ENCODE results near the gene NUP205.
"Not testable (repeated sequence)": the region's sequence is repeated elsewhere in the genome, so short reads cannot be mapped to it uniquely, and the experiment has no call there.

Gene NUP205

DNA sequence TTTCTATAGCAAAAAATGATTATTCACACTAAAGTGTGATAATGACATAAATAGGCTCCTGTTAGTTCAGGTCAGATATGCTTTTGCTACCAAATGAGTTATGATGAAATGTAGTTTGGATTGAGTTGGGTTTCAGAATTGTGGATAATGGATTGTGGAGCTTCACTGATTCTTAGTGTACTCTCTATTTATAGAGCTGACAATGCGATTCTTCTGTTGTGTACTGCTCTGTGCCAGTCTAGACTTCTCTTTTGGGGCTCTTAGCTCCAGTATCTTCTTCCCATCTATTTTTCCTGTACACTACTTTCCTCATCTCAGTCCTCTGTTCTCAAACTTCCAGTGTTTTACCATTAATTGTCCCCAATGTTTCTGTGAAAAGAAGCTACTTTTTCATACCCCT lies 112.1 kb downstream of the NUP205 start:
- no peak for DNase-seq (ENCODE audit: low spot score)

DNA sequence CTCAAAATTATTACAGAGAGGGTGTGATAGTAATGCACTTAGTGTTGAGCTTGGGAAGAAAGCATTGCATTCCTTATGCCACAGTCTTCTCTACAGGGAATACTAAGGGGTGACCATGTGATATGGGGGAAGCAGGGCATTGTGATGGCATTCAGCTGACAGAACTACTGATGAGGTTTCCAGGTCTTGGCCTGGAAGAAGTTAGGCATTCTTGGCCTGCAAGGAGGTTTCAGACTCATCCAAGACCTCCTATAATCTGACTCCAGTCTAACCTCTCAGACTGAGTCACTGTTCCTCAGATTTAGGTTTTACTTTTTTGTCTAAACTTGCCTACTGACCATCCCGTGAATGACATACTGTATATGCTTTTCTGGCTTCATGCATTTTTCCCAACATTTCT lies 112.5 kb downstream of the NUP205 start:
- DNase-seq (ENCODE audit: low spot score), result no peak

DNA sequence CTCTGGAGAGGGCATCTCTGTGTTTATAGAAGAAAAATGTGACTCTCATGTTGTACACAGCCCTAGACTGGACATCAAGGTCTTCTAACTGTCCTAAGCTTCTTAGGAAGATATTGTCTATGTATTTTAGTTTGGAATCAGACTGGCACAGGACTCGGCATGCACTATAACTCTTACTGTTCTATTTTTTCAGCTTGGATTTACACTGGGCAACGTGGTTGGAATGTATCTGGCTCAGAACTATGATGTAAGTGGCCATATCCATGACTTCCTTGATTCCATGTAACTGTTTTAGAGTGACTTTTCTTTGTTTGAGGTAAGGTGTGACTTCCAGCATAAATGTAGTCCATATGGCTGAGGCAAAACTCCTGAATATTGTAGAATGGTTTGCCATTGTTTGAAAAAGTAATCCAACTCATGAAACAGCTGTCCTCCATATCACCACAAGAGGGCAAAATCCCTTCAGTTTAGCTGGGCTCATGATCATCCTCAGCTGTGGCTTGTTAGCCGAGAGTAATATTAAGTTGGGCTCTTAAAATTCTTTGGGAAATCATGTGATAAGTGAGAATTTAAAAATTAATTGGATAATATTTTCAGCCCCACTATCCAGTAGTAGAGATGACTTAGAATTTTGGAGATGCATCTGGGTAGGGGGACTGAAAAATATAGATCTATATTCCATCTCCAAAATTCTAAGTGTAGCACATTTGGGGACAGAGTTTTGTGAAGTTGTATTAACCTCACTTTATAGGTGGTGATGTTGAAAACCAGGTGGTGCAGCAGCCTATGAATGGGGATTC lies 115.0 kb downstream of the NUP205 start:
- peak; percentile 69 for DNase-seq (ENCODE audit: low spot score)

DNA sequence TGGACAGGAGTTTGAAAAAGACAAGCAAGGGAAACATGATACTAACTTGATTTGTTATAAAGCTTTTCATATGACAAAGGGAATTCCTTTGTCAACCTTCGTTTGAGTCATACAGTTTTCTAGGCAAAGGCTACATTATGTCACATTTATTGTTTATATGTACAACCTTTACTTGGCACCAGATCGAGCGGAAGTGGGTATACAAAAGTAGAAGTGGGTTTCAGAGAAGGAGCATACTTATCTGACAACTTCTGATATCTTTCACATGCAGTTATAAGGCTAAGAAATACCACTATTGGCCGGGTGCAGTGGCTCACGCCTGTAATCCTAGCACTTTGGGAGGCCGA lies 115.6 kb downstream of the NUP205 start:
- DNase-seq (ENCODE audit: low spot score), result no peak

DNA sequence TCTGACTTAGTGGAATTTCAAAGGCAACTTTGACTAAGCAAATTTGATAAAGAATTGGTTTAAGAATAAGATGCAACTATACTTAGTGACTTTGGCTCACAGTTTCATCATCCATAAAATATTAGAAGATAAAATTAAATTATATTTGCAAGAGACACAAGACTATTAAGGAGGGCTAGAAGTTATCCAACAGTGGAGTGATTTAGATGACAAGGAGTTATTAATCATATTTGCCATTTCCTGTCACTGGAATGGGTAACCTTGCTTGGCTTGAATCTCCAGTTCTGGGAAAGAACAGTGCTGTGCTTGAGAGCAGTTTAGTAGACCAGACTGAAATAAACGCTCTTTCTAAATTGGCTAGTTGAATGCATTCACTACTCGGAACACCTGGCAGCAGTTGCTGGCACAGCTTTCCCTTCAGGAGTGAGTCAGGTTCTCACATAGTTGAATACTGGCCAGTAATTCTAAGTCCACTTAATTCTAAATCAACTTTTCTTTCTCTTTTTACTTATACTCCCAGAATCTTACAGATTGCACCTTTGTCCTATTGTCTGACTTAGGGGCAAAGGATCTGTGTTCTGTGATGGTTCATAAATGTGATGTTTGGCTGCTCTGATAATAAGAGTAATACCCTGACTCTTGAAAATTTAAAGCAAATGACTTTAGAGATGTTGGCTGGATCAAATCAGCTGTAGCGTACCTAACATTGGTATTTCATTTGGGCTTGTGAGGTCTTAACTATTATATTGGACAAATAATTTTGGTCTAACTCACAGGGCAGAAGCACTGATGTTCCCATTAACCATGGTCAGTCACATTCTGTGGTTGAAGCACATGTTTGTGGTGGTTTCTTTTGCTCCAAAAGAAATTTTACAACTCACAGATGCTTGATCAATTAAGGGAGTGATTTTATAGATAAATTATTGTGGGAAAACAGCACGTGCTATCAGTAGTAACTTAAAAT lies 121.2 kb downstream of the NUP205 start:
- DNase-seq (ENCODE audit: low spot score), result no peak

DNA sequence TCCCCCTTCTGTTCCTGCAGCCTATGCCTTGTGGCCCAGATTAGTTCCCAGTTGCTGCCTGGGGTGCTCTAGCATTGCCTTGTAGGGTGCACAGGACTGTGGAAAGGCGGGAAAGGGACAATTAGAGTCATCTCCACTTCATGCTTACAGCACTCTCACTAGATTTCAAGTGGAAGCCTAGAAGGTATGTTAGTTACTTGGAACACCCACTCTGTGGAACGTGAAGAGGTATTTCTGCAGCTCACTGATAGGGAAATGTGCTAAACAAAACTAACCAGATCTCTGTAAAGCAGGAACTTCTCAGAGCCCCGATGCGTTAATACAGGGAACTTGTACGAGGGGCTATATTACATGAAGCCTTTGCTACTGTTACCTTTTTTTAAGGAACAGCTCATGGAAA lies 124.0 kb downstream of the NUP205 start:
- no peak for DNase-seq (ENCODE audit: low spot score)

DNA sequence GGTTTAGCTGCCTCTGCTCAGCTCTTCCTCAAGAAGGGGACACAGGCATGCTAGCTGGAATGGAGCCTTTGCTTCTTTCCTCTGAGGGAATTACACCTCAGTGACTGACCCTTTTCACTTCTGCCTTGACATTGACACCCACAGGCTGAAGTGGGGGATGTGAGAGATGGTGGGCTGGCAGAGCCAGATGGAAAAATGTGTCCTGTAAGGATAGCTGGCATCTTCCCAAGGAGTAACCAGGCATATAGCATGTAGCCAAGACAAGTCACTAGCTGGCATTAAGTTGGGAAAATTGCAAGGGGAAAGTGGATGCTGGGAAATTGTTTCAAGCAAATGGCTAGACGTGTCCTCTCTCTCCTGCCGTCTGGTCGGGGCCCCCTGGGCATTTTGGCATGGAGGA lies 124.5 kb downstream of the NUP205 start:
- DNase-seq (ENCODE audit: low spot score), result no peak

DNA sequence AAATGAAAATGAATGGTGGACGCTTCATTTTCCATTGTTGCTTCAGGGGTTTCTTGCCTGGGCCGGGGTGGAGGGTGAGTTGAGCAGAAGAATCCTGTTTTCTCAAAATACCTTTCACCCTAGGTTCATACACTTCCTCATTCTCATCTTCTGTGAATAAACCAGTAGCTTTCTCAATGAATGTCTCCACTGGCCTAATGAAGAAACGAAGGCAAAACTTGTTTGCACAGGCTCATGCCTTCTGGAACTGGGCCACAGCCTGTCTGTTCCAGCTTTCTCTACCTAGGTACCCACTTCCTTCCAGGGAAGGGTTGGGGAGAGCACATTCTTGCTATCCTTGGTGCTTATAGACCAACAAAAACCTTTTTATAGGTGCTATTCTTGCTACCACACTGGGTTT lies 125.9 kb downstream of the NUP205 start:
- DNase-seq (ENCODE audit: low spot score), result no peak

DNA sequence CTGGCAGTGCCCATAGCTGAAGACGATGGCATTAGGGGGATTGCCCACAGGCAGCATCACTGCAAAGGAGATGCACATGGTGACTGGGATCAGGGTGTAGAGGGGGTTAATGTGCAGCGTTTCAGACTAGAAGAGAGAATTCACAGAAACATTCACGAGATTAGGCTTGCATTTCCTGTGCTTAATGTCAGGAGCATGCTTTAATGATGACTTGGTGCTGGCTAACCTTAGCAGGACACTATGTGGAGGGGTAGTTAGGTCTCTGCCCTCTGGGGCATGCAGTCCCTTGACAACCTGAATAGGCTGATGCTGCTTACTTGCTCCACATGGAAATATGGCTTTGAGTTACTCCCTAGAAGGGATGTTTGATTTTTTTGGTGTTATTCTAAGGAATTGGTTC lies 126.4 kb downstream of the NUP205 start:
- no peak for DNase-seq (ENCODE audit: low spot score)

DNA sequence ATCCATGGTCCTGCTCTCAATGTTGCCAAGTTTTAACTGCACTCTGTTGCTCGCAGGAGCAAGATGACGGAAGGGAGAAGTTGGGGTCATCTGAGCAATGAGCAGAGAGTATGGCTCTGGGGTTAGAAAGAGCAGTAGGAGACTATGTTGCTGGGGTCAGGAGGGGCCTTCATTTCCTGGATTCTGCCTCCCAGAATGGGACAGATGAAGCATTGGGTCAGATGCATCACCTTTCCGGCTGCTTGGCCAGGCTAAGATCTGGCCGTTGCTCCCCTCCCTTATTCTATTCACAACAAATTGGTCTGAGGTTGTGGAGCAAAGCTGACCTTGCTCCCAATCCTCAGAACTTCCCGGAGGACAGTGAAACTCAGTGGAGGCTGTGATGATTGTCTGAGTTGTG lies 127.0 kb downstream of the NUP205 start:
- no peak for DNase-seq (ENCODE audit: low spot score)

DNA sequence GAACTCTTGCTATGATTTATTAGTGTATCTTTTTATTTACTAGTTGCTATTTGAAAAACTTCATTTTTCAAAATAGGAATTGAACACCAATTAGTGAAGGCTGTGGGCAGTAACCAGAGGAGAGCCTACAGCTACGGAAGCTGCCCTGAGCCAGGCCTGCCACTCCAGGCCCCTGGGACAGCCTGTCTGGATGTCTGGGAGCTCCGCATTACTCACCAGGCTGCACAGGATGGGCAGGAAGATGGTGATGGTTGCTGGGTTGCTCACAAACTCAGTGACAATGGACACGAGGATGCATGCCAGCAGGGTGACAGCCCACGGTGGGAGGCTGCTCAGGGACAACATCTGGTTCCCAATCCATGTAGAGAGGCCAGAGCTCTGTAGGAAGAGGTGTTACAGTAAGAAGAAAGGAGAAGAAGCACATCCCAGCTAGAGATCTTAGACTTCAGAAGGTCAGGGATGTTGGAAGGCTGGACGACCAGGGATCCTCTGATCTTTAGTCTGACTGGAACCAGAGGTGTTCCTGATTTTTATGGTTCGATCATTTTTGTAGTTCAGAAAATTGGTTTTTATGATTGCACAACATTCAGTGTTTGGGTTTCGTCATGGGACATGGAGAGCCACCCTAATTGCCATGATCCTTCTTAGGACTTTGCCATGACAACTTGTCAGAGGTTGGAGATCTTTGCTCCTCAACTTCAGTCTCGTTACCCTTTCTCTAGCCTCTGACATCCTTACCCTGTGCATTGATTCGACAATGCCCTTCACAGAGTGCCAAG lies 127.8 kb downstream of the NUP205 start:
- no peak for DNase-seq (ENCODE audit: low spot score)

DNA sequence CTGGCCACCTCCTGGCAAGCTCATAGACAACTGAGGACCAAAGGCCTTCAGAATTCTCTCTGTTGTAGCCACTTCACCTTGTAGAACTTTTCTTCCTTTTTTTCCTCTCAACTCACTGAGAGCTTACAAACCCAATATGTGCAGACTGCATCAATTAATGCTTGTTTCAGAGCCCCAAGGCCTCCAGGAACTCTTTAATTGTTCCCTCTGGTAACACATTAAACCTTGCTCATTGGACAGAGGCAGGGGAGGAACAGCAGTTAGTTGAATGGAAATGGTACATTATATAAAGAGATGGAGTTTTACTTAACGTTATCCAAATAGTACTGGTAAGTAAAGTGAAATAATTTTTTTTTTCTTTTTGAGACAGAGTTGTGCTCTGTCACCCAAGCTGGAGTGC lies 129.7 kb downstream of the NUP205 start:
- DNase-seq (ENCODE audit: low spot score), result no peak

DNA sequence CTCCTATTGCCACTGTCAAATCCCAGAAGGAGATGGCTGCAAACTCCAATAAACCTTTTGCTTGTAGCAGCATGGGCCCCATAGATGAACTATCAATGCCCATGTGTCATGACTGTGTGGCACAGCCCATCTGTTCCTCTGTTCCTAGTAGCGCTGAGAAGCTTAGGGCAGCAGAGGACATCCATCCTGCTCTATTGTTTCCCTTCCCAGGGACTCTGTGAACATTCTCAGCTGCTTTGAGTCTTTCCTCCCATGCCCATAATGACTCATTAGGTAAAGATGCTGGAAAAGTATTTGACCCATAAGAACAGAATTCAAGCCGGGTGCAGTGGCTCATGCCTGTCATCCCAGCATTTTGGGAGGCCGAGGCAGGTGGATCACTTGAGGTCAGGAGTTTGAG lies 132.8 kb downstream of the NUP205 start:
- no peak for DNase-seq (ENCODE audit: low spot score)

DNA sequence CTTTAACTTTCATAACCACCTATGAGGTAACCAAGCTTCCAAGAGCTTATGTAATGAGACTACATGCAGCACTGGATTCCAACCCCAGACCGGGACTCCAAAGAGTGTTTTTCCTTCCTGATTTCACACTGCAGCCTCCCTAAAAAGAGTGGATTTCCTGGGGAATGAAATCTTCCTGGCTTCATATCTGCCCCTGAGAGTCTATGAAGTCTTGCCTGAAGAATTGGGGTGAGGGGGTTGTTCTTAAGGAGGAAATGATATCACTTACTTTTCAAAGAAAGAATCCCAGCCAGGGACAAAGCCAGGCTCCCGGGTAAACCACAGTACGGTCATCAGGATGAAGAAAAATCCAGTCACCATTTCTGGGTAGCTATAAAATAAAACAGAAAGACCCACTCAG lies 134.3 kb downstream of the NUP205 start:
- DNase-seq (ENCODE audit: low spot score), result no peak

DNA sequence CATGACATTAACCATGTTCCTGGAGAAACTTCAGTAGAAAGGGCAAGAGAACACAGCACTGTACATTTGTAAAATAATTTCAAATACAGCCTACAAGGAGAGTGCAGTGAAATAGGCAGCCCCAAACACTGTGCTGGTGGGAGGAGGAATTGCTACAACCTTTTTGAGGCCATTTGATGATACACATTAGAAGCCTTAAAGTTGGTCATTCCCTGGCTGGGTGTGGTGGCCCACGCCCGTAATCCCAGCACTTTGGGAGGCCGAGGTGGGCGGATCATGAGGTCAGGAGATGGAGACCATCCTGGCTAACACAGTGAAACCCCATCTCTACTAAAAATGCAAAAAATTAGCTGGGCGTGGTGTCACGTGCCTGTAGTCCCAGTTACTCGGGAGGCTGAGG lies 134.9 kb downstream of the NUP205 start:
- DNase-seq (ENCODE audit: low spot score), result not testable (repeated sequence)

DNA sequence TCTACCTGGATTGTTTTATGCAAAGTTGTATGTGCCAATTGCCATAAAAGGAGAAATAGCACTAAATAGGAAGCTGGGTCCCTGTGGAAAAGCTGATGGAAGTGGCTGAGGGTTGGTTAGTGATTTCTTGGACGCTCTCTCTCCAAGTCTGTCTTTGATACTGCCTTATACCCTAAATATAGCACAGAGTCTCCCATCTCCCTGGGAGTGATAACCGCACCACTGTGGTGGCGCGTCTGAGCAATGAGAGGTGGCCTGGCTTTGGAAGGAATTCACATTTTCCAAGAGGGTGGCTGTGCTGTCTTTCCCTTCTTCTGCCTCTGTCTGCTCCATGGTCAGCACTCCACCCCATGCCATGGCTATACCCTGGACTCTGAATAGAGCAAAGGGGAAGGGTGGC lies 135.8 kb downstream of the NUP205 start:
- no peak for DNase-seq (ENCODE audit: low spot score)

DNA sequence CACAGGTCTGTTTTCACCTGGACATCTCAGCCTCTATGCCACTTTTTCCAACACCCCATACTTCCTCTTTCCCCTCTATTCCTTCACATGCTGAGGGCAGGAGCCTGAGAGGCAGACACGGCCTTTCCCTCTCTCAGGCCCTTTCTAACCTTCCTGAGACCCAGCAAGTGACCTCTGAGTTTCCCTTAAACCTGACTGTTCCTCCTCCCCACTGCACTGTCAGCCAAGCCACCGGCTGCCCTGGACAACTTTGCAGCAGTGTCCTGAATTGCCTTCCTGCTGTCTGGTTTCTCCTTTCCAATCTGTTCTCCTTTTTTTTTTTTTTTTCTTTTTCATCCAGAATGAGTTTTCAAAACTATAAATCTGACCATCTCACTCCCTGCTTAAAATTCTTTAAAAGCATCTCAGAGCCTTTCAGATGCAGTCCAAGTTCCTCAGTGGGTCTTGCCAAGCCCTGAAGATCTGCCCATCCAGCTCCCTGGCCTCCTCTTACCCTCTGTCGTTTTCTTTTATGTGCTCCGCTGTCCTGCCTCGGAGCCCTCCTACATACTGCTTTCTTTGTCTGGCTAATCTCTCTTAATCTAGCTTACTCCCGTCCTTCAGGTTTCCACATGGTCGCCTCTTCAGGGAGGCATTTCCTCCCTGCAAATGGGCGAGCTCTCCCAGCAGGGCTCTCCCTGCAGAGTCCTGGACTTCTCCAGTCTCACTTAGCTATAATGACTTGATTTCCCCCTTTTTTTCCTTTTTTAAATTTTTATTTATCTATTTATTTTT lies 139.7 kb downstream of the NUP205 start:
- DNase-seq (ENCODE audit: low spot score), result peak; percentile 64
